ENCODE measurements around the gene CASP2. TPM values are rescaled to one million over a fixed set of nuclear protein-coding genes. Genes with fewer than 3 reads are reported as not detected.

Gene CASP2
- total and polyA plus RNA-seq, 8 donors = 4.2 to 19.7 (median 8.7) TPM

GRCh38 chr7:143280566-143280965, 7.6 kb upstream of the CASP2 start:
- FAIRE-seq = no peak
- TF ChIP-seq CTCF (IDR thresholded peaks at IDR 0.05) = no peak
- H3K36me3 ChIP-seq = no peaks in the 10 kb centered on the region
- H3K27ac ChIP-seq = peak overlapping the region; percentile 24 to 79 (median 54)
- no peaks in the 10 kb centered on the region for H3K9me3 ChIP-seq
- 86 to 89% methylated on average over 2 of the region's 2 CpGs for WGBS, 2 donors
- intact Hi-C loops (cut with DNase I) = no loop called here
- H3K4me1 ChIP-seq = peaks cover 4 to 17% (median 16%) of the 10 kb centered on the region in 3 donors
- no peak overlapping the region for H3K4me3 ChIP-seq
- ATAC-seq = no peak
- H3K27me3 ChIP-seq = no peaks in the 10 kb centered on the region
- DNase-seq = no peak

DNA sequence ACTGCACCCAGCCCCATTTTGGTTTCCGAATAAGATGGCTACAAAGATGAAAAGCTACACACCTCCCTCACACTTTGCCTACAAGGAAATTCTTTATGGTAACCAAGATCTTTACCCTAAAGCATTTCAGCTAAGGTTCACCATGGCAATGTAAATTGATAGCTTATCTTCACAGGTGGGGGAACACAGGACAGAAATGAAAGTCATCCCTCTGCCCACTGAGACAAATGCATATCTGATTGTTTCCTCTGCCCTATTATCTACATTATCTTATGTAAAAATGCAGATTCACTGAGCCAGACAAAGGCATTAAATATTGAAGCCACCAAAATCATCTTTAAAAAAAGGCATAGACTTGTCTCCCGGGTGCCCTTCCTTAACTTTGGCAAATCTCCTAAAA, 6.6 kb upstream of the CASP2 start:
- intact Hi-C loops (cut with DNase I) = no loop called here
- peaks cover 4 to 20% (median 17%) of the 10 kb centered on the region in 3 donors for H3K4me1 ChIP-seq
- H3K36me3 ChIP-seq = no peaks in the 10 kb centered on the region
- H3K9me3 ChIP-seq = no peaks in the 10 kb centered on the region
- H3K27me3 ChIP-seq = no peaks in the 10 kb centered on the region
- no peak overlapping the region for H3K4me3 ChIP-seq
- H3K27ac ChIP-seq = no peak overlapping the region
- TF ChIP-seq CTCF (IDR thresholded peaks at IDR 0.05) = no peak
- ATAC-seq (no peak), FAIRE-seq (no peak), DNase-seq (no peak)
- WGBS, 2 donors = 81 to 82% methylated on average over 2 of the region's 2 CpGs

DNA sequence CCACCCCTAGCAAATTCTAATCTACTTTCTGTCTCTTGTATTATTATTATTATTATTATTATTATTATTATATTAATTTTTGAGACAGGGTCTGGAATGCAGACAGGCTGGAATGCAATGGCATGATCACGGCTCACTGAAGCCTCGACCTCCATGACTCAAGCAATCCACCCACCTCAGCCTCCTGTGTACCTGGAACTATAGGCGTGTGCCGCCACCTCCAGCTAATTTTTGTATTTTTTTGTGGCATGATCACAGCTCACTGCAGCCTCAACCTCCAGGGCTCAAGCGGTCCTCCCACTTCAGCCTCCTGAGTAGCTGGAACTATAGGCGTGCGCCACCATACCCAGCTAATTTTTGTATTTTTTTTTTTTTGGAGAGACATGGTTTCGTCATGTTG, 6.0 kb upstream of the CASP2 start:
- intact Hi-C loops (cut with DNase I) = no loop called here
- Histone ChIP-seq H3K9me3 (no peaks in the 10 kb centered on the region), H3K4me1 (peaks cover 4 to 20% (median 17%) of the 10 kb centered on the region in 3 donors), H3K36me3 (no peaks in the 10 kb centered on the region), H3K4me3 (no peak overlapping the region), H3K27me3 (no peaks in the 10 kb centered on the region), H3K27ac (no peak overlapping the region)
- FAIRE-seq (no peak), DNase-seq (no peak), ATAC-seq (no peak)
- 85 to 92% methylated on average over 8 of the region's 8 CpGs for WGBS, 2 donors
- TF ChIP-seq CTCF (IDR thresholded peaks at IDR 0.05) = no peak

DNA sequence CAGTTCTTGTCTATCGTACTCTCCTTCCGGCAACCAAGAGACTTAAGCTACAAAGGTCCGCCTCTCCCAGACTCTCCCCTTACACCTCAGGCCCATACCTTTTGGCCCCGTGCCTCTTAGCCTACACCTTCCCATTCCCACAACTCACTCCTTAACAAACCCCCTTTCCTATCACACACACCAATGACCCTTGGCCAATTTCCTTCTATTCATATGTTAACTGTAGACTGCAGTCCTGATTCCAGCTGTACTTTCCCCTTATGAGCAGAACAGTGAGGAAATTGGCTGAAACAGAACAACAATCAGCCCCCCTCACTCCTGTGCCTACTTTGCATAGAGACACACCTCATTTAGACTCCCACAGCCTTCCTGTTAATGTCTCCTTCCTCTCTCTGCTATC, 4.8 kb upstream of the CASP2 start:
- TF ChIP-seq CTCF (IDR thresholded peaks at IDR 0.05) = no peak
- 83 to 84% methylated on average over 4 of the region's 4 CpGs for WGBS, 2 donors
- Histone ChIP-seq H3K4me1 (peaks cover 8 to 22% (median 20%) of the 10 kb centered on the region in 3 donors), H3K27ac (peak overlapping the region in 2 of 4 donors; percentile 50 to 79), H3K27me3 (no peaks in the 10 kb centered on the region), H3K4me3 (no peak overlapping the region), H3K9me3 (no peaks in the 10 kb centered on the region), H3K36me3 (no peaks in the 10 kb centered on the region)
- DNase-seq (no peak), FAIRE-seq (no peak), ATAC-seq (no peak)
- intact Hi-C loops (cut with DNase I) = no loop called here

DNA sequence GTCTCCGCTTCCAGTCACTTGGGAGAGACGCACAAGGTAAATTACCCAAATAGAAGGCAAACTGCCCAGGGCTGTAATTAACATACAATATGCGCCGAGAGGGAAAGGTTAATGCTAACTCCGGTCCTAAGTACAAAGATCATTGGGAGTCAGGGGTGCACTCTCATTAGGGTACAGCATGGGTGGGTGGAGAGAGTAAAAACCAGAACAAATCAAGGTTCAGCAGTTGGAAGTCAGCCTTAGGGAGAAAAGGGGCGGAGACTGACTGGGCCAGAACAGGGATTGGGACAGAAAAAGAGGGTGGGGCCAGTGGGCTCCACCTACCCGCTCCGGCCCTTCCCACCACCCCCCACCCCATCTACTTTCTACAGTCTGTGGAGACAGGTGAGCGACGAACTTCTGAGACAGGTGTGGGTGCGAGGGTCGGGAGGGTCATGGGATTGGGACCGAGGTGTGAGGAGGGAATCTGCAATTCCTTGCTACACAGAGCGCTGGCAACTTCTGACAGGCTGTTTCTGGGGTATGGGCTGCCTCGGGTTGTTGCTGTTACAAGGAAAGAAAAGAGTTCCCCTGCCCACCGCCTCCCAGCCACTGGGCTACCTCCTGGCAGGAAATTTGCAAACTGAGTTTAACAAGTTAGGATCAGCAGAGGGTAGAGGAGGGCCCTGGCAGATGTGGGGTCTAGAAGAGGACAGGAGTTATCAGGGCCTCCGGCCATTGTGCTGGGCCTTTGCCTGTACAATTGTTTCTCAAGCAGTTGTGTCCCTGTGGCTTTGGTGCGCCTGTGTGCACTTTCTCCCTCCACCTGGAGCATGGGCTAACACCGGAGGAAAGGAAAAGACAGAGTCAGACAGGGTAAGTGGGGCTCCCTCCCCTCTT, 3.3 kb upstream of the CASP2 start, which contains the start of gene TMEM139:
Gene TMEM139, plus strand, starts transcription at position 368 of the 879 bp plus-strand sequence. CDS start 1,000 bp downstream, outside the sequence.
- WGBS, 2 donors = 25 to 27% methylated on average over 19 of the region's 19 CpGs
- Histone ChIP-seq H3K36me3 (no peaks in the 10 kb centered on the region), H3K4me3 (peak within 1 kb of the TSS in 2 of 4 donors; percentile 28 to 44), H3K9me3 (no peaks in the 10 kb centered on the region), H3K27me3 (no peaks in the 10 kb centered on the region), H3K4me1 (peaks cover 12 to 17% (median 14%) of the 10 kb centered on the region in 3 donors), H3K27ac (peak within 1 kb of the TSS in 3 of 4 donors; percentile 5 to 79 (median 57))
- intact Hi-C loops (cut with DNase I) = no loop called here
- no peak for TF ChIP-seq CTCF (IDR thresholded peaks at IDR 0.05)
- ATAC-seq = peak; percentile 60 to 78 (median 73)
- DNase-seq = peak; percentile 73 to 81 (median 76)
- FAIRE-seq = no peak
